ENCODE data around the gene TRAF1.

GRCh38 chr9:120948824-120949223 lies 22.2 kb upstream of the TRAF1 start:
- TF ChIP-seq CTCF (IDR thresholded peaks at IDR 0.05; ENCODE audit: insufficient read depth, low read length, poor library complexity, severe bottlenecking) (no peak), EZH2phosphoT487 (conservative IDR thresholded peaks at IDR 0.05; ENCODE audit: low read length) (no peak)

All from SU-DHL-6 (cell line).